ENCODE measurements around the gene SRSF1. TPM values are rescaled to one million over a fixed set of nuclear protein-coding genes. Genes with fewer than 3 reads are reported as not detected.
"Not testable (repeated sequence)": the region's sequence is repeated elsewhere in the genome, so short reads cannot be mapped to it uniquely, and the experiment has no call there.

SRSF1 gene
- total and polyA plus RNA-seq, 2 donors (not counting 1 experiment from before 2014, with no cell fraction given), result 191 to 307 TPM

GRCh38 chr17:57963149-57963511, 43.9 kb downstream of the SRSF1 start:
- Histone ChIP-seq H3K79me2 (ENCODE audit: control insufficient read depth, insufficient read depth, low read length) (no peaks in the 10 kb centered on the region), H3K27ac (ENCODE audit: insufficient read depth, low read length) (no peak overlapping the region), H2AFZ (ENCODE audit: low read length) (no peak overlapping the region), H3K4me1 (ENCODE audit: control insufficient read depth, extremely low read depth, insufficient read depth, low read length) (no peaks in the 10 kb centered on the region), H3K36me3 (ENCODE audit: control insufficient read depth, insufficient read depth, low read length) (no peaks in the 10 kb centered on the region), H3K4me3 (replicated peaks in 1 of 4; ENCODE audit: control extremely low read depth in 1 of 4, insufficient read depth in 1 of 4, low read depth in 3 of 4, low read length in 4 of 4) (no peak overlapping the region), H3K9ac (ENCODE audit: insufficient read depth, low read length) (no peak overlapping the region), H3K9me3 (ENCODE audit: control insufficient read depth, insufficient read depth, low read depth, low read length) (no peaks in the 10 kb centered on the region), H3K27me3 (ENCODE audit: control insufficient read depth, insufficient read depth, low read length) (no peaks in the 10 kb centered on the region), H3K4me2 (ENCODE audit: extremely low read depth, insufficient read depth, low read length) (no peak overlapping the region), H4K20me1 (ENCODE audit: control insufficient read depth, extremely low read depth, insufficient read depth, low read length) (no peaks in the 10 kb centered on the region)
- TF ChIP-seq CTCF (conservative IDR thresholded peaks at IDR 0.05 in 1 of 2, IDR thresholded peaks at IDR 0.05 in 1 of 2; ENCODE audit: low read depth in 1 of 2, low read length in 2 of 2) (no peak), EZH2 (IDR thresholded peaks at IDR 0.05; ENCODE audit: low read length, missing control alignments) (no peak)
- no peak for DNase-seq (ENCODE audit: low read depth in 2 of 2)

GRCh38 chr17:57962279-57963148, 44.5 kb downstream of the SRSF1 start:
- Histone ChIP-seq H3K9me3 (ENCODE audit: control insufficient read depth, insufficient read depth, low read depth, low read length) (no peaks in the 10 kb centered on the region), H3K27me3 (ENCODE audit: control insufficient read depth, insufficient read depth, low read length) (no peaks in the 10 kb centered on the region), H3K79me2 (ENCODE audit: control insufficient read depth, insufficient read depth, low read length) (no peaks in the 10 kb centered on the region), H4K20me1 (ENCODE audit: control insufficient read depth, extremely low read depth, insufficient read depth, low read length) (no peaks in the 10 kb centered on the region), H3K27ac (ENCODE audit: insufficient read depth, low read length) (no peak overlapping the region), H2AFZ (ENCODE audit: low read length) (no peak overlapping the region), H3K4me1 (ENCODE audit: control insufficient read depth, extremely low read depth, insufficient read depth, low read length) (no peaks in the 10 kb centered on the region), H3K9ac (ENCODE audit: insufficient read depth, low read length) (no peak overlapping the region), H3K4me3 (replicated peaks in 1 of 4; ENCODE audit: control extremely low read depth in 1 of 4, insufficient read depth in 1 of 4, low read depth in 3 of 4, low read length in 4 of 4) (no peak overlapping the region), H3K36me3 (ENCODE audit: control insufficient read depth, insufficient read depth, low read length) (no peaks in the 10 kb centered on the region), H3K4me2 (ENCODE audit: extremely low read depth, insufficient read depth, low read length) (no peak overlapping the region)
- DNase-seq (ENCODE audit: low read depth in 2 of 2), result no peak
- TF ChIP-seq EZH2 (IDR thresholded peaks at IDR 0.05; ENCODE audit: low read length, missing control alignments), result no peak
- no peak for TF ChIP-seq CTCF (conservative IDR thresholded peaks at IDR 0.05 in 1 of 2, IDR thresholded peaks at IDR 0.05 in 1 of 2; ENCODE audit: low read depth in 1 of 2, low read length in 2 of 2)

- no peaks in the 10 kb centered on the region for H3K79me2 ChIP-seq (ENCODE audit: control insufficient read depth, insufficient read depth, low read length)
- no peak for DNase-seq (ENCODE audit: low read depth in 2 of 2)
- no peaks in the 10 kb centered on the region for H3K36me3 ChIP-seq (ENCODE audit: control insufficient read depth, insufficient read depth, low read length)
- H3K4me3 ChIP-seq (replicated peaks in 1 of 4; ENCODE audit: control extremely low read depth in 1 of 4, insufficient read depth in 1 of 4, low read depth in 3 of 4, low read length in 4 of 4), result no peak overlapping the region
- no peak for TF ChIP-seq CTCF (conservative IDR thresholded peaks at IDR 0.05 in 1 of 2, IDR thresholded peaks at IDR 0.05 in 1 of 2; ENCODE audit: low read depth in 1 of 2, low read length in 2 of 2)
- no peak for TF ChIP-seq EZH2 (IDR thresholded peaks at IDR 0.05; ENCODE audit: low read length, missing control alignments)
- H3K4me2 ChIP-seq (ENCODE audit: extremely low read depth, insufficient read depth, low read length), result no peak overlapping the region
- no peaks in the 10 kb centered on the region for H4K20me1 ChIP-seq (ENCODE audit: control insufficient read depth, extremely low read depth, insufficient read depth, low read length)
- H3K4me1 ChIP-seq (ENCODE audit: control insufficient read depth, extremely low read depth, insufficient read depth, low read length), result no peaks in the 10 kb centered on the region
- no peak overlapping the region for H3K9ac ChIP-seq (ENCODE audit: insufficient read depth, low read length)
- no peaks in the 10 kb centered on the region for H3K9me3 ChIP-seq (ENCODE audit: control insufficient read depth, insufficient read depth, low read depth, low read length)
- H3K27me3 ChIP-seq (ENCODE audit: control insufficient read depth, insufficient read depth, low read length), result no peaks in the 10 kb centered on the region
- no peak overlapping the region for H3K27ac ChIP-seq (ENCODE audit: insufficient read depth, low read length)
- no peak overlapping the region for H2AFZ ChIP-seq (ENCODE audit: low read length)
Measured at GRCh38 chr17:57959929-57960328, 47.1 kb downstream of the SRSF1 start.

- not testable (repeated sequence) for H2AFZ ChIP-seq (ENCODE audit: low read length); H4K20me1 ChIP-seq (ENCODE audit: control insufficient read depth, extremely low read depth, insufficient read depth, low read length); H3K36me3 ChIP-seq (ENCODE audit: control insufficient read depth, insufficient read depth, low read length); H3K4me3 ChIP-seq (replicated peaks in 1 of 4; ENCODE audit: control extremely low read depth in 1 of 4, insufficient read depth in 1 of 4, low read depth in 3 of 4, low read length in 4 of 4); H3K4me2 ChIP-seq (ENCODE audit: extremely low read depth, insufficient read depth, low read length); H3K9ac ChIP-seq (ENCODE audit: insufficient read depth, low read length); H3K4me1 ChIP-seq (ENCODE audit: control insufficient read depth, extremely low read depth, insufficient read depth, low read length); H3K27ac ChIP-seq (ENCODE audit: insufficient read depth, low read length); H3K79me2 ChIP-seq (ENCODE audit: control insufficient read depth, insufficient read depth, low read length); DNase-seq (ENCODE audit: low read depth in 2 of 2); H3K27me3 ChIP-seq (ENCODE audit: control insufficient read depth, insufficient read depth, low read length); H3K9me3 ChIP-seq (ENCODE audit: control insufficient read depth, insufficient read depth, low read depth, low read length)
Measured at GRCh38 chr17:57958391-57958790, 48.7 kb downstream of the SRSF1 start.

Measured in fibroblast of lung (primary cell).